ENCODE measurements around the gene ARID5B.
"Not testable (repeated sequence)": the region's sequence is repeated elsewhere in the genome, so short reads cannot be mapped to it uniquely, and the experiment has no call there.

Gene ARID5B

DNA sequence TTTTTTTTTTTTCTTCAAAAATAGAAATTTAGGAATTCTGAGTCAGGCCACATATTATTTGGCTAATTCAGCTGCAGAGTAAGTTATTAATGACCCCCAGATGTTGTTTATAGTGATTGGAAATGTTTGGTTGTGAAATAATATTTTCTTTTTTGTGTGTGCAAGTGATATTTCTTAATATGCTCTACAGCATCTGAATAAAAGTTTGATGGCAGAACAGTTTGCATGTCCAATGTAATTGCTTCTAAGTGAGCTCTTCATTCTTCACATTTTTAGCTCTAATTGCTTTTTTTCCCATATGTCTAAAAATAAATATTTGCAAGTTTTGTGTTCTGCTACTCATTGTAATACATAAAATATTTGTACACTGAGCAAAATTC is 116.0 kb downstream of the ARID5B start:
- no peak for DNase-seq

DNA sequence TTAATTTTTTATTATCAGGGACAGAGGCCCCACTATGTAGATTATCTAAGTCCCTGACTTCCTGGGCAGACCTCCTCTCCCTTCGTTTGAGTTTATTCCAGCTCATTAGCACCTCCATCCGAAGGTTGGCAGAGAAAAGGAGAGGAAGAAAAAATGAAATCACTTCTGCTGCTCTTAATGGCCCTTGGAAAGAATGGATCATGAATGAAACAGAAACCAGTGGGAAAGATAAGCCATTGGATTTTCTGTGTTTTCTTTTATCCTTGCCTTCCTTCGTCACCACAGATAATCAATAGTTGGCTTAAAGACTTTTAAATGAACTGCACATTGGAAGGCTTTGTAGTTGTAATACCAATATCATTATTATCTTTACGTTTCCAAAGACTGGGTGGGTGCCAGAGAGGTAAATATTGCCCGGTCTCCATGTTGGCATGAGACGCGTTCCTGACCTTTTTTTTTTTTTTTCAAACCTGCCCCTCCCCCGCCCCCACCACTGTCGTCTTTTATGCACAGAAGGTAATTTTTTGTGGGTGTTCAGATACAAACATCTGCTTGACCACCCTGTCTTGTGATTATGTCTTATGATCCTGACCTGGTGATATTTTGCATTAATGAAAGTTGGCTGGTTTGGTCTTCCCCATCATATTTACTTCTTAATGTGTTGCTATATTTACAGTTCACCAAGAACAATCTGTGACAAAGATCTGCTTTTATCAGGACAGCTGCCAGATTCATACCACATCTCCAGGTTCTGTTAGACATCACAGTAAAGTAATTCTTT is 116.8 kb downstream of the ARID5B start:
- DNase-seq, result no peak

DNA sequence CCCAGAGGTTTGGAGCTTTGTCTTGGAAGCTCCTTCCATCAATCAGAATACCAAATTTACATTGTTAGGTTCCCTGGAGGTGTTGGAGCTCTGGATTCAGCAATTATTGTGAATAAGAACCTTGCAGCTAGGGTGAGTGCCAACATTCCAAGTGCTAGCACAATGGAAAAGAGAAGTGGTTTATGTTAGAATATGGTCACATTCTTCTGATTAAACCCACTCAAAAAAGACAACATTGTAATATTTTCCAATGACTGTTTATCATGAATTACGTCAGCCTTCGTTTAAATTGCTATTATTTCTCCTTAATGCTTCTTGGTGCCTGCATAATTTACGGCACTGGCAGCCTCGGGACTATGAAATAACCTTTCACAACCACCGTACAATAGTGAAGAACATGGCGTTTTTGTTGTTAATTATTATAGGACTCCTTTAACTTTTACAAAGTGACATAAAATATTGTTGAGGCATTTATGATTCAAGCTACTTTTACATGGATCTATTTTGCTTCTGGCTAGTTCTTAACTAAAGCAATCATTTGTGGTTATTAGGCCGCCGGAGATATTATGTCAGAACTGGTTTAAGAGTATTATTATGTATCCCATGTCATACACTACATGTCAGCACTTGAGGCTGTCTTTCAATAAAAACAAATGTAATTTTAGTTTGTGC is 117.7 kb downstream of the ARID5B start:
- DNase-seq, result peak; percentile 5

DNA sequence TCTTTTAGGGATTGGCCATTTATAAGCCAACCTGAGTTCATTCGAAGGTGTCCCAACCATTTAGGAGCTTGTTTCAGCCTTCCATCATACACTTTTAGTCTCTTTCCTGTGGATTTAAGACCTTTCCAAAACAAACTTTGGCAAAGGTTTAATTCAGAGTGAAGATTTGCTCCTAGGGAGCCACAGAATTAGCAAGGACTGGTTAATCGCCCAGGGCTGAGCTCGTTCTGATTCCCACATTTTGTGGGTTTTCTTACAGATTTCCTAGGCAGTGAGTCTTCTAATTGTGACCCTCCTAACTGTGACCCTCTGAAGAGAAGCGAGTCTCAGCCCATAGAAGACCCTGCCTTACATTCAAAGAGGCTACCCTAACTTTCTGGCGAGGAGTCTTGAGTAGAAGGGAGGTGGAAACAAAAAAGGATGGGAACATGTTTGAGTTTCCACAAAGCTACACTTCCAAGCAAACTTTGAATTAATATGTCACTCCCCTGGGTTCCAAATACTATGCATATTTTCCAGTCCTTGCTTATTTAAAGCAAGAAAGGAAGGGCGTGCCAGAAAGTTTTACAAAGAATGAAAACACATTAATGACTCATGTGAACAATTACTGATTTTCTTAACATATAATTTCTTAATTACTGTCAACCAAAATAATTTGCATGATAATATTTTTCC is 118.3 kb downstream of the ARID5B start:
- DNase-seq, result no peak

DNA sequence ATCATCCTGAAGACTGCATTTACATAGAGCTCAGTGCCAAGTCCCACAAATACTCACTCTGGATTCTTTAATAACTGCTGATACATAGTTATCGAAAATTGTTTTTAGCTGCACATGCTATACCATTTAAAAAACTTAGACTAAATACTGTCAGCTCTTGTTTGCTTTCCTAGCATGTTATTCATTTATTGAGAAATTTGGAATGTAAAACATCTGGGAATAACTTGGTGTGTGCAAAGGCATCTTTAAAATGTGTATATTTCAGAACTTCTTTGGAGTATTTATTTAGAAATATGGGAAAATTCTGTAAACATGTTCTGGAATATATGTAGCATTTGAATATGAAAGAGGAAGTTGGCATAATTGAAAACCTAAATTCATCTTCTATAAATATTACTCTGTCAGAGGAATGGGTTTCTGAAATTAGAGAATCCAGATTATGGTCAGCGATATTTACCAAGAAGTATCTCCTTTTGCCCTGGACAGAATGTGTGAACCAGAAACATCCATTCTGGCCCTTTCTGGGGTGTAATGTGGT is 119.7 kb downstream of the ARID5B start:
- DNase-seq, result no peak

DNA sequence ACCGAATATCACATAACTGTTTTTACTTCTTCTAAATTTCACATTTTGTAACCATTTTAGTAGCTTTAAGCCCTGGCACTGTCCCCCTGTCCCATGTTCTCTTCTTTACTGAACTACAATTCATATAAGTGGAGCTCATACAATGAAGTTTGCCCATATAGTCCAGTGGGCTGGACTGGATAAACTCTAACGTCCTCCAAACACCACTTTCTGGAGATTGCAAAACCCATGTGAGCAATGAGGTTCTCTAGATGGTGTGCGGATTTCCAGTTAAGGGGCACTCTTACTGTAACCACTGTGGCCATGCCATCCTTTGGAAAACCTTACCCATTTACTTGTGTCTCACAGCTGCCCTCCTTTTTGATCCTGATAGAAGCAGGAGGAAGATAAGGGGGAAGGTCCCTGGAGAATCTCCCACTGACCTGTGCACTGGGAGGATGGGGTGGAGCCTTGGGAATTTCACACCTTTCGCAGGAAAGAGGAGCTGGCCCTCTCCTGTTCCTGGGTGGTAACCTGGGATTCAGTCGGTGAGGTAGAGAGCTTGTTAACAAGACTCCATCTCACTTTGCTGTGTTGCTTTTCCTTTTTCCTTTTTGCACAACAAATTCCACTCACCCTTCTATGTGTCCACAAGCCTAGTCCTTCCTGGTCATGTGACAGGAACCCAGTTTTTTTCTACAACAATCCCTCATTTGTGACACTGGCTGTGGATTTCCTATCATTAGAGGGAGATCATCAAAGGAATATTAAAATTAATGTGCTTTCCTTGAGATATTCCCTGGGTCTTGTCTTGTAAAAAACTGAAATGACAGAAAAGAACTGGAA is 120.7 kb downstream of the ARID5B start:
- no peak for DNase-seq

DNA sequence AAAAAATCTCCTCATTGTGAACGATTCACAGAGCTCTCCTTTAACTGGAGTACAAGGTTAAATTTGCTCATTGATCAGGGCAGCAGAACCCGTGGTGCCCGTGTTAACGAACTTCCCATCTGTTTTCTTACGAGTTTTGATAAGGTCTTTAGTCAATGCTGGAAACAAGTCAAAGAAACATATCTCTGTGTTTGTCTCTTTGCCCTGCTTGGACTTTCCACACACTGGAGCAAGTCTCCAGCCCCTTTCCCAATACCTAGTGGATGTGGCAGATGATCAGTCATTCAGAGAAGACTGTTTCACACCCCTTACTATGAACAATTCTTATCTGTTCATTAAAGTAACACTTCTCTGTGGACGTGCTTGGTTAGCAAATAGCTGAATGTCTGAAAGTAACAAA is 121.3 kb downstream of the ARID5B start:
- no peak for DNase-seq

DNA sequence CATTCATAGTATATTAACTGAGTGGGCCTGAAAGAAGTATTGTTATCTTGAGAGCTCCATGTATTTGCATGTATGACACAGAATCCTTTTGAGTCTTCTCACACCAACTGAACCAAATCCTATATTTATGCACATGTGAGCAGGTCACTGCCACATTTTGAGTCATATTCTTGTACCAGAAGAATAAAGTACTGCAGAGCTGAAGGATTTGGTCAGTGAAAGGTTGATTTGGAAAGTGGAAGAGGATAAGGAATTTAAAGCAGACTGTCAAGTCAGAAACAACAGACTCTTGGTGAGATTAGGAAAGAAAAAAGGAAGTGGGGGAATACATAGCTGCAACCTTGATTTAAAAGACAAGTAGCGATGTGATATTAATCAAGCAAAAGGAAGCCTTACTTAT is 121.8 kb downstream of the ARID5B start:
- DNase-seq, result no peak

DNA sequence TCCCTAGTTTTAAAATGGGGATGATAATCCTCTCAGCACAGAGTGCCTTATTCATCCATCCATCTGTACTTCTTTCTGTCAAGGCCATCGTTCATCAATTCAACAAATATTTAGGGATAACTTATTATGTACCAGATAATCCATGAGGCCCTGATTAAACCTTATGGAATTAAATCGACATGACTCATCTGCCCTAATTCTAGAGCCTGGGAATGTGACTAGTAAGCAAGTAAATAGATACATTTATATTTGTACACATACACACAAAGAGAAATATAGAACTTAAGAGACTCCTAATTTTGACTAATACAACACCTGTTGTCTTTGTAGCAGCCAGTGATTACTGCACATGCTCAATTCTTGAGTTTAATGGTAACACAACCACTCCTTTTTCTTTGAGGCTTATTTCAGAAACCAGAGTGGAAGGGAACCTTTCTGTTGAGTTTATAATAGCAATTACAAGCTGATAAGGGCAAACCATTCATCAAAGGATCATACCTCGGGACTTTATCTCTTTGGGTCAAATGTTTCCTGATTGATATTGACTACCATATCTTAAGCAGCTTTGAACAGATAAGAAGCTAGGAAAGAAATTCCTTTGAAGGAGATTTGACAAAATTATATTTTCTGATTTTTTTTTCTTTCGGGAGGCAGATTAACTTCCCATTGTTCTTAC is 122.7 kb downstream of the ARID5B start:
- no peak for DNase-seq

DNA sequence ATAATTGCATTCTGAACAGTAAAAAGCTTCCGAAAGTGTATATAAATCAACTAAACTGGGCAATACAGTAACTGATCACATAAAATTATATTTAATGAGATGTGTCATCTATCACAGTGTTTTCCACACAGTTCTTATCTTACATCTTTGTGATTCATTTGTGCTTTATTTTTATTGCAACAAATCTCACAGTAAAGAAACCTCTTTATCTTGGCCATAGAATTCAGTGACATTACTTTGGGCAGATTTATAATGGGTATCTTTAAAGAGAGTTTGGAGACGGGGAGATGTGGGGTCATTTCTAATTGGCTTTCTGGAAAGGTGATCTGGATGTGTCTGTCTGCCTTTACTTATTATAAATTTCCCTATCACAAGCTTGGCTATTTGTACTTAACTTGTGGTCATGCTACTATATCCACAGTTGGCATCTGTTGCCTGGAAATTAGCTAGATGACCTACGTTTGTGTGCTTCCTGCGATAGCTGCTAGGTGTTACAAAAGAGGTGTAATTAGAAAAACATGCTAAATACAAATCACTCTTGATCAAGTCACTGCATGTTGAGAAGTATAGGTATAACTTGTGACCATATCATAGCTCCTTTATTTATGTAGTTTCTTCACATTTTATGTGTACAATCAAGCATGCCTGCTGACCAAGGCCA is 123.8 kb downstream of the ARID5B start:
- no peak for DNase-seq

DNA sequence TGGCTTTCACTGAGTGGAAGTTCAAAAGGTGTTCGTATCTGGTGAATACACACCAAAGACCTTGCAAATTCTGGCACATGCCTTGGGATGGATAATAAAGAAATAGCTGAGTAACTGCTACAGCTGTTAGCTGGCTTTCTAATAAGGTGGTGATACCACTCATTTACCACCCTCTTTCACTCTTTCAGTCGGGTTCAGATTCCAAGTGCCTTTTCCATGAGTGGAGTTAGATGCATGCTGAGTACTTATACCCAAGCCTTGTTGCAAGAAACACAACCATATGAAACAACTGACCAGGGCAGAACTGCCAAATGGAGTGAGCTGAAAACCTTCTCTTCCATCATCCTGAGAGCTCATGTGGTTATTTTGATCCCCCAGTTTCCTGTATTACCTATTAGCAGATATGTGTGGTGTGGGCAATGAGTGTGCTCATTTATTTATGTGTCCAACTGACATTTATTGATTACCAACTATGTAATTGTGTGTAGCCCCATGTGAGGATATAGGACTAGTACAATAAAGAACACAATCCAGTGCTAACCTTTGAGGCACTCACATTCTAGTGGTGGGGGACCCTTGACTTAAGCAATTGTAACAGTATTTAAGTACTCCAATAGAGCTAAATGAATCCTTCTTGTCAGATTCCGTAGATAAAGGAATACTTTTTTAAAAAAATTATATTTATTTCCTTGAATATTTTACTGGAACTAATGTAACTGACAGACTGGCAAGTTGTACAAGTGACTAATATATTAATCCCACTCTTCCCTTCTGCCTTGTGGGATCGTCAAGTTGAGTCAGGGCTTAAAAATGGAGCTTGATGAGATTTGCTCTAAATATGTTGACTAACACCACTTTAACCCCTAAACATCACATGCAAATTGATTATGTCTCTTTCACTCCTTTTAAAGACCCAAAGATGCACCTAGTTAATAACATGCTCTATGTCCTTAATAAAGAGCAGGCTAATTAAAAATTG is 124.7 kb downstream of the ARID5B start:
- no peak for DNase-seq

DNA sequence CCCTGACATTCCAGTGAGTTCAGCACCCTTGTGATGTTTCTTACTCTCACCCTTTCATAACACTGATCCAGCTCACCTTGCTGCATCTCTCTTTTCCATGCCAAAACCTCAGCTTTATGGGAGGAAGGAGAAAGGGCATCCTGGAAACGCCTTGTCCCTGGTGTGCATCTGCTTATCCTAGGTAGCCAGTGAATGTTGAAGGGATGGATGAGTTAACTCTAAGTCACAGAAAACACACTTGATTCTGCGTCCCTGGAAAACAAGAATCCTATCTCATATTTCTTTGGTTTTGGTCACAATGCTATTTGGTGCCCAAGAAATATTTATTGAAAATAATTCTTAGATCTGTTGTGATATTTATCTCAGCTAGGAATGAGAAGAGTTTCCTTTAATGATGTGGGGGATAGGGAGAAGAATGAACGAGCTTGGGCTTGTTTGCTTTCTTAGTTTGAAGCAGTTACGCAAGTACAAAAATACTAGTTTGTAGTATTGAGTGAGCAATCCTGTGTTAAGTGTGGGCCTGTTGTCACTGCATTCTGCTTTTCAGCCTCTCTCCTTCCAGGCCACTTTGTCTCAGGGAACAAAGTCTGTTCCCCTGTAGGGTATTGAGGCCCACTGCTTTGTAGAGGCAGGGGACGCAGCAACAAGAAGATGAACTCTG is 126.5 kb downstream of the ARID5B start:
- DNase-seq, result no peak

DNA sequence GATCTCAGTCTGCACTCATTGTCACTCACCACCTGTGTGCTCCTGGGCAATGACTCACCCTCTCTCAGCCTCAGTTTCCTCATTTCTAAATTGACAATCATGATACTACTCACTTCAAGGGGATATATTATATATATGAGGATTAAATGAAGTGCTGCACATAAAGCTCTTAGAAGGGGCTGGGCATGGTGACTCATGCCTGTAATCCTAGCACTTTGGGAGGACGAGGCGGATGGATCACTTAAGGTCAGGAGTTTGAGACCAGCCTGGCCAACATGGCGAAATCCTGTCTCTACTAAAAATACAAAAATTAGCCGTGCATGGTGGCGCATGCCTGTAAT is 127.0 kb downstream of the ARID5B start:
- not testable (repeated sequence) for DNase-seq

DNA sequence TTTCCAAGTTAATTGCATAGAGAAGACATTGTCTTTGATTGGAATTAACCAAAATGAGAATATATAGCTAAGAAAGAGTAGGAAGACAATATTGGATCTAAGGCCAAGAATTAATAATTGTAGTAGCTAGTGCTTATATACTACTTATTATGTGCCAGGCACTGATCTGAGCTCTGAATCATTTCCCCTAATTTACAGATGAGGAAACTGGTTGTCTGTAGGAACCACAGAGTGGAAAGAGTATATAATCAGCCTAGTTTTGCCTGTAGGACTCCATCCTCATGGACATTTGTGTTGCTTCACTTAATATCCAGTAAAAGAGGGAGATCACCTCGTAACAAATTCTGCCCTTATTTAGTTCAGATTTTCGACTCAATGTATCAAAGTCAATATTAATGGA is 127.9 kb downstream of the ARID5B start:
- no peak for DNase-seq

DNA sequence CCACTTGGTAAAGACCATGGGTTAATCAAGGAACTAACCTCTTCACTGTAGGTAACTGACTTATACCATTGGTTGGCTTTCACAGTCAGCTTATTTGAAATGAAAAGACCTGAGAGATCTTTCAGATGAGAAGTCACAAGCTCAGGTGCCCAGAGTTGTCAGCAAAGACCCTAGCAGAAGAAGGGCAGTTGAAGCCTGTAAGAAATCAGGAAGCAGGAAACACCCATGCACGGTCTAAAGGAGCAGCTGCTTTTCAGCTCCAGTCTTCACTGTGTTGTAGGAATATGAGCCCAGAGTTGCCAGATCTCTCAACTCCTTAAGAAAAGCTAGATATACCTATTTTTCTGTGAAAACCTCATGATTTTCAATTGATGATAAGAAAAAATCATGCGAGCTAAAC is 130.0 kb downstream of the ARID5B start:
- DNase-seq, result no peak

DNA sequence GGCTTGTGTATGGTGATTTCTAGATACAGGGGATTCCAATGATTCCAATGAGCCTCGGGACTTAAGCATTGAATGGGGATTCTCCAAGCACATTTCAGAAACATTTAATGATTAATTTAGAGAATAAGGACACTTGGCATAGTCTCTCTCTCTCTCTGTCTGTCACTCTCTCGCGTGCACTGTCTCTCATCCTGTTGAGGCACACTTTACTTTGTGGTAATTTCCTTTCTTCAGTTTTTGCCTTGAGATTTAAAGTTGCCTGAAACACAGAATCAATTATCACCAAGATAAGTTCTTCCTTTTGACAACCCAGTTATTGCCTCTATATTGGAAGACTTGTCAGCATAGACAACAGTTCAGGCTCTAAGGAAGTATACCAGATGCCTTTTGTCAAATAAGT is 131.6 kb downstream of the ARID5B start:
- no peak for DNase-seq

DNA sequence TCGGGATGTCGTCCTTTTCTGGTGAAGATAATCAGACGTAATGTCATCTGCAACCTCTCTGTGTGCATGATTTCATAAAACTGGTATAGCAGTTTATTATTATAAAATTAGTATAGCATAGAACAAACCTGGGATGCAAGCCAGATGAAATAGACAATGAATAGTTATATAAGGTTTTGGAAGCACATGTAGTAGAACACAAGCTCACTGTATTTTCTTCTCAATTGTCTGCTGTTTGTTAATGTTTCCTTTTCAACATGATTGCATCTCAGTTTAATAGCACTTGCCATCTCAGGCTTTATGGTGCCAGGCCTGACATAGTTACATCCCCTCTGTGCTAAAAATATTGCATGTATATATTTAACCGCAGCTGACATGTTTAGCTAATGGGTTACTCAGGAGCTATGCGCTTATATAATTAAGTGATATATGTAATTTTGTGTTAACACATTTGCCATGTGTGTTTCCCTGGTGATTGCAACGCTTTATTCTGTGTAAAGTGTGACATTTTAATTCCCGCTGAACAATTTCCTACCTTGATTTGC is 132.7 kb downstream of the ARID5B start:
- DNase-seq, result no peak

DNA sequence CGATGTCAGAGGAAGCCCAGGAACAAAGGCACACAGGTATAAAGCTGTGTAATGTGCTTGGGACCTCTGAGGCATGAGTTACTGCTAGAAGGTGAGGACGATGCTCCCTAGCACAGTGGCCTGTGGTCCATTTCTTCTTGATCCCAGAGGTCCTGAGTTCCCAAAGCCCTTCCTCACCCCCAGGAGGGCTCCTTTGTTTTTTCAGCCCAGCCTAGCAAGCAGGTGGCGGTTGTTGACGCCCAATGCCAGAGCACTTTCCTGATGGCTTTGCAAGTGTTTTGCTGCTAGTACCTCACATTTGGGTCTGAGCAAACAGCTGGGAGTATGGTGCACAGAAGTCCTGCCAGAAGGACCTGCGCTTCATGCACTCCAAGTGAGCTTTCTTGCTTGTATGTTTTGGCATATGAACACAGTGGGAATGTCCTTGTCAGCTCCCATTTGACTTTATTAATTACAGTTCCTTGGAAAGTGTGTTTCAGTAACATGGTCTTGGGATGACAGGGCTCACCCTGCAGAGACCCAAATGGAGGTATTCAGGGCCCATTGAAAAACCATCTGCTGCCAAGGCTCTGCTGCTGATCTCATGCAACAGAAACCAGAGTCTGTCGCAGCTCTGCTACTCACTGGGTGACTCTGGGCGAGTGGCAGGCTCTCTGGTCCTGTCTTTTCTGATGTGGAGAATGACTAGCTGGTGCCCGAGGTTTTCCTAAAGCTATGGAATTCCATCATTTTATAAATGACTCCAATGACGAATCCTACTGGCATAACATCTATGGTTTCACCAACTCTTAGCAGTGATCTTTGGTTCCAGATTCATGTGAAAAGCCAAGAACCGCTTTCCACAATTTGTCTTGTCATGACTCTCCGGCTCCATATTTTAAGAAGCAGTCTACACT is 134.9 kb downstream of the ARID5B start:
- peak; percentile 23 for DNase-seq

Measured in NCI-H748 treated with DMSO at 0.1 percent for 48 hours (cell line).